ENCODE results near the gene TNFRSF25.

DNA sequence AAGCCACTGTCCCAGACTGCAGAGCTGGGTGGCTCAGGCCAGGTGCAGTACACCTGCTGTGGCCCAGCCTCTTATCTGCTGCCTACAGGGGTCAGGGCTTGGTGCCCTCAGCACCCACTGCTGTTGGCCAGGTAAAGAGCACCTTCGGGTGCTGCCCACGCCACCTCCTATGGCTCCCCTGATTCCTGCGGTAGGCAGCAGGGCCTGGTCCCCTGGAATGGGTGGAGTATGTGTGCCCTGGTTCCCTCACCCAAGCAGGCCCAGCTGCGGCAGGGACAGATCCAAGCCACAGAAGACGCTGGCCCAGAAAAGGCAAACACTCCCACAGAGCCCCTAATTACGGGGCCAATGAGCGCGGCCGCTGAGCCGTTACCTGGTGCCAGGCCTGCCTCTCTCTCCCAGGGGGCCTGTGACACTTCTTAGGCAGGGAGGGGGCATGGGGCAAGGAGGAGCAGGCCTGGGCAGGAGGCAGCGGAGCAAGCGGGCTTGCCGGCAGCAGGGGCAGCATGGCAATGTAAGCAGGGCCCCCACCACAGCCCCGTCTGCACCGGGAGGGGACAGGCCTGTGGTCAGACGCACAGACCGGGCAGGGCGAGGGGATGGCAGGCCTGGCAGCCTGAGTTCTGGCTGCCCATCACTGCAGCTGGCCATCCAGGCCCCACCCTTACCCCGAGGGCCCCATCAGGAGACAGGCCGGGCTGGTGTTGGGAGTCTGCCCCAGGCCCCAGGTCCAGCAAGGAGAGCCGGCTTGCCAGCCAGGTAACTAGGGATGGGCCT lies 22.4 kb downstream of the TNFRSF25 start:
- TF ChIP-seq EZH2 (IDR thresholded peaks at IDR 0.05; ENCODE audit: borderline replicate concordance, low read depth, low read length) (no peak), CREB1 (IDR thresholded peaks at IDR 0.05) (no peak), CREB1 (CRISPR knock-in tag; IDR thresholded peaks at IDR 0.05) (no peak), TAF1 (IDR thresholded peaks at IDR 0.05; ENCODE audit: control insufficient read depth, extremely low read depth, insufficient read depth, low read length, severe bottlenecking) (no peak), BCL6 (CRISPR knock-in tag; IDR thresholded peaks at IDR 0.05) (no peak)
- TF ChIP-seq, protein P1, sequence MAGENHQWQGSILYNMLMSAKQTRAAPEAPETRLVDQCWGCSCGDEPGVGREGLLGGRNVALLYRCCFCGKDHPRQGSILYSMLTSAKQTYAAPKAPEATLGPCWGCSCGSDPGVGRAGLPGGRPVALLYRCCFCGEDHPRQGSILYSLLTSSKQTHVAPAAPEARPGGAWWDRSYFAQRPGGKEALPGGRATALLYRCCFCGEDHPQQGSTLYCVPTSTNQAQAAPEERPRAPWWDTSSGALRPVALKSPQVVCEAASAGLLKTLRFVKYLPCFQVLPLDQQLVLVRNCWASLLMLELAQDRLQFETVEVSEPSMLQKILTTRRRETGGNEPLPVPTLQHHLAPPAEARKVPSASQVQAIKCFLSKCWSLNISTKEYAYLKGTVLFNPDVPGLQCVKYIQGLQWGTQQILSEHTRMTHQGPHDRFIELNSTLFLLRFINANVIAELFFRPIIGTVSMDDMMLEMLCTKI (IDR thresholded peaks at IDR 0.05; ENCODE audit: partially characterized antibody) = no peak
- TF ChIP-seq, protein P2, sequence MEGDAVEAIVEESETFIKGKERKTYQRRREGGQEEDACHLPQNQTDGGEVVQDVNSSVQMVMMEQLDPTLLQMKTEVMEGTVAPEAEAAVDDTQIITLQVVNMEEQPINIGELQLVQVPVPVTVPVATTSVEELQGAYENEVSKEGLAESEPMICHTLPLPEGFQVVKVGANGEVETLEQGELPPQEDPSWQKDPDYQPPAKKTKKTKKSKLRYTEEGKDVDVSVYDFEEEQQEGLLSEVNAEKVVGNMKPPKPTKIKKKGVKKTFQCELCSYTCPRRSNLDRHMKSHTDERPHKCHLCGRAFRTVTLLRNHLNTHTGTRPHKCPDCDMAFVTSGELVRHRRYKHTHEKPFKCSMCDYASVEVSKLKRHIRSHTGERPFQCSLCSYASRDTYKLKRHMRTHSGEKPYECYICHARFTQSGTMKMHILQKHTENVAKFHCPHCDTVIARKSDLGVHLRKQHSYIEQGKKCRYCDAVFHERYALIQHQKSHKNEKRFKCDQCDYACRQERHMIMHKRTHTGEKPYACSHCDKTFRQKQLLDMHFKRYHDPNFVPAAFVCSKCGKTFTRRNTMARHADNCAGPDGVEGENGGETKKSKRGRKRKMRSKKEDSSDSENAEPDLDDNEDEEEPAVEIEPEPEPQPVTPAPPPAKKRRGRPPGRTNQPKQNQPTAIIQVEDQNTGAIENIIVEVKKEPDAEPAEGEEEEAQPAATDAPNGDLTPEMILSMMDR (IDR thresholded peaks at IDR 0.05 in 2 of 3, conservative IDR thresholded peaks at IDR 0.05 in 1 of 3; ENCODE audit: insufficient read depth in 2 of 3, low read depth in 1 of 3, low read length in 3 of 3) = no peak
